Upper lobe of left lung (tissue), 6 donors: ENCODE data around the gene KCNQ2. TPM values are rescaled to one million over a fixed set of nuclear protein-coding genes. Genes with fewer than 3 reads are reported as not detected.

ENCODE experiments used
- ATAC-seq, 2 donors: fragments of 200-7000 bp; cut with Tn5 transposase; one replicate each; pipeline ENCODE4 v1.9.1; 2022; ENCODE audit warnings: mild to moderate bottlenecking in 2 of 2, moderate library complexity in 2 of 2; ENCODE audit not compliant: low FRiP score in 2 of 2
- DNase-seq, 2 donors: peaks; one replicate each; pipeline ENCODE4 v3.0.0-alpha.2; 2019 to 2020
- H3K27ac ChIP-seq, 4 donors: fragments of 200-600 bp; sonication (generic); one replicate each; pipeline ENCODE4 v1.5.1; 2016 to 2019
- H3K27me3 ChIP-seq, 4 donors: fragments of 200-600 bp; sonication (generic); one replicate each; pipeline ENCODE4 v1.5.1; 2017 to 2019
- H3K36me3 ChIP-seq, 4 donors: fragments of 200-600 bp; sonication (generic); one replicate each; pipeline ENCODE4 v1.5.1; 2016 to 2019
- H3K4me1 ChIP-seq, 4 donors: fragments of 200-600 bp; sonication (generic); one replicate each; pipeline ENCODE4 v1.5.1; 2018 to 2019
- H3K4me3 ChIP-seq, 4 donors: fragments of 200-600 bp; sonication (generic); one replicate each; pipeline ENCODE4 v1.5.1; 2017 to 2019; ENCODE audit warnings: mild to moderate bottlenecking in 2 of 4, moderate library complexity in 1 of 4
- H3K9me3 ChIP-seq, 4 donors: fragments of 200-600 bp; sonication (generic); one replicate each; pipeline ENCODE4 v1.5.1; 2018 to 2019
- EP300 ChIP-seq, 4 donors: sonication (generic); formaldehyde crosslinking; IDR thresholded peaks; one replicate each; pipeline ENCODE4 v1.5.1; 2017; ENCODE audit warnings: antibody characterized with exemption in 4 of 4, control low read depth in 2 of 4
- POLR2A ChIP-seq, 4 donors: fragments of 450-650 bp; IDR thresholded peaks; one replicate each; pipeline ENCODE4 v1.5.1; 2016 to 2017; ENCODE audit warnings: antibody characterized with exemption in 4 of 4, mild to moderate bottlenecking in 2 of 4
- POLR2AphosphoS5 ChIP-seq, 2 donors: sonication (generic); formaldehyde crosslinking; IDR thresholded peaks; one replicate each; pipeline ENCODE4 v1.5.1; 2017; ENCODE audit warnings: antibody characterized with exemption in 2 of 2
- WGBS, 2 donors: methylation state at CpG; one replicate each; pipeline ENCODE4 v1.1.5; 2017 to 2018; 5-methylcytosine and 5-hydroxymethylcytosine counted together
- total RNA-seq, 6 donors: library from RNA; depleted of rRNA in 4 of 6; stranded (reverse); fragments of >200 nt in 4 of 6; gene quantifications; one replicate each; pipeline versions ENCODE4 v1.1.0 to v1.2.1, GENCODE V29; 2016 to 2021
- TF ChIP-seq, protein P1 (sequence below), 6 experiments: fragments of 450-650 bp in 4 of 6; fragments of 200-600 bp in 2 of 6; sonication (generic) in 2 of 6; IDR thresholded peaks; one replicate each; pipeline ENCODE4 v1.5.1; 2016 to 2019; ENCODE audit warnings: antibody characterized with exemption in 6 of 6
- donor health status: DM: no; HTN: no; CAD: no; lungs with moderate emphysema.
- donor health status: DM: no; HTN: yes; CAD: no; lungs with severe emphysema.

KCNQ2 gene
- total RNA-seq, 6 donors from 2014 or later, result 0.66 TPM; not detected in 5

DNA sequence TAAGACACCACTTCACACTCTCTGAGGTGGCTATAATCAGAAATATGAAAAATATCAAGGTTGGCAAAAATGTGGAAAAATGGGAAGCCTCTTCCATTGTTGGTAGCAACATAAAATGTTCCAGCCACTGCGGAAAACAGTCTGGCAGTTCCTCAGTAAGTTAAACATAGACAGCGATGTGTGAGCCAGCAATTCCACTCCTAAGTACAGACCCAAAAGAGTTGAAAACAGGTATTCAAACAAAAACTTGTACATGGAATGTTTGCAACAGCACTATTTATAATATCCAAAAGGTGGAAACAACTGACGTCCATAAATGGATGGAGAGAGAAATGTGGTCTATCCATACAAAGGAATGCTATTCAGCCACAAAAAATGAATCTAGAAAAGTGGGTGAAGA is 40.8 kb upstream of the KCNQ2 start:
- Histone ChIP-seq H3K36me3 (no peaks in the 10 kb centered on the region), H3K4me3 (no peak overlapping the region), H3K4me1 (no peaks in the 10 kb centered on the region), H3K27me3 (no peaks in the 10 kb centered on the region), H3K27ac (no peak overlapping the region), H3K9me3 (no peaks in the 10 kb centered on the region)
- TF ChIP-seq, protein P1, sequence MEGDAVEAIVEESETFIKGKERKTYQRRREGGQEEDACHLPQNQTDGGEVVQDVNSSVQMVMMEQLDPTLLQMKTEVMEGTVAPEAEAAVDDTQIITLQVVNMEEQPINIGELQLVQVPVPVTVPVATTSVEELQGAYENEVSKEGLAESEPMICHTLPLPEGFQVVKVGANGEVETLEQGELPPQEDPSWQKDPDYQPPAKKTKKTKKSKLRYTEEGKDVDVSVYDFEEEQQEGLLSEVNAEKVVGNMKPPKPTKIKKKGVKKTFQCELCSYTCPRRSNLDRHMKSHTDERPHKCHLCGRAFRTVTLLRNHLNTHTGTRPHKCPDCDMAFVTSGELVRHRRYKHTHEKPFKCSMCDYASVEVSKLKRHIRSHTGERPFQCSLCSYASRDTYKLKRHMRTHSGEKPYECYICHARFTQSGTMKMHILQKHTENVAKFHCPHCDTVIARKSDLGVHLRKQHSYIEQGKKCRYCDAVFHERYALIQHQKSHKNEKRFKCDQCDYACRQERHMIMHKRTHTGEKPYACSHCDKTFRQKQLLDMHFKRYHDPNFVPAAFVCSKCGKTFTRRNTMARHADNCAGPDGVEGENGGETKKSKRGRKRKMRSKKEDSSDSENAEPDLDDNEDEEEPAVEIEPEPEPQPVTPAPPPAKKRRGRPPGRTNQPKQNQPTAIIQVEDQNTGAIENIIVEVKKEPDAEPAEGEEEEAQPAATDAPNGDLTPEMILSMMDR (IDR thresholded peaks at IDR 0.05), result no peak
- no peak for TF ChIP-seq EP300 (IDR thresholded peaks at IDR 0.05)
- no peak for DNase-seq
- 71 to 91% methylated on average over 3 of the region's 3 CpGs for WGBS, 2 donors
- no peak for ATAC-seq

DNA sequence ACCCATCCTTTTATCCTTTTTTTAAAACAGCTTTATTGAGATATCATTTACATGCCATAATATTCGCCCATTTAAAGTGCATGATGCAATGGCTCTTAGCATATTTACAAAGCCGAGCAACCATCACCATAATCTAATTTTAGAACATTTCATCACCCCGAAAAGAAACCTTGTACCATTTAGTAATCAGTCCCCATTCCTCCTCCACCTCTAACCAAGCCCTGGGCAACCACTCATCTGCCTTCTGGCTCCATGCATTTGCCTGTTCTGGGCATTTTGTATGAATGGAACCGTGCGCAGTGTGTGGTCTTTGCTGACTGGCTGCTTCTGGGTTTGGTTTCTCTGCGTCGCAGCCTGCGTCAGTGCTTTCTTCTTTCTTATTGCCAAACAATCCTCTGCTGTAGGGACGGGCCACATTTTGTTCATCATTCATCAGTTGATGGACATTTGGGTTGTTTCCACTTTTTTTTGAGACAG is 36.7 kb upstream of the KCNQ2 start:
- ATAC-seq, result no peak
- DNase-seq, result no peak
- Histone ChIP-seq H3K27ac (no peak overlapping the region), H3K4me1 (no peaks in the 10 kb centered on the region), H3K27me3 (no peaks in the 10 kb centered on the region), H3K36me3 (no peaks in the 10 kb centered on the region), H3K9me3 (peaks cover 0 to 10% (median 3%) of the 10 kb centered on the region in 4 donors), H3K4me3 (no peak overlapping the region)
- 78 to 81% methylated on average over 9 of the region's 9 CpGs for WGBS, 2 donors
- TF ChIP-seq, protein P1 (IDR thresholded peaks at IDR 0.05), result no peak
- TF ChIP-seq POLR2AphosphoS5 (IDR thresholded peaks at IDR 0.05) (no peak), POLR2A (IDR thresholded peaks at IDR 0.05) (no peak), EP300 (IDR thresholded peaks at IDR 0.05) (no peak)

DNA sequence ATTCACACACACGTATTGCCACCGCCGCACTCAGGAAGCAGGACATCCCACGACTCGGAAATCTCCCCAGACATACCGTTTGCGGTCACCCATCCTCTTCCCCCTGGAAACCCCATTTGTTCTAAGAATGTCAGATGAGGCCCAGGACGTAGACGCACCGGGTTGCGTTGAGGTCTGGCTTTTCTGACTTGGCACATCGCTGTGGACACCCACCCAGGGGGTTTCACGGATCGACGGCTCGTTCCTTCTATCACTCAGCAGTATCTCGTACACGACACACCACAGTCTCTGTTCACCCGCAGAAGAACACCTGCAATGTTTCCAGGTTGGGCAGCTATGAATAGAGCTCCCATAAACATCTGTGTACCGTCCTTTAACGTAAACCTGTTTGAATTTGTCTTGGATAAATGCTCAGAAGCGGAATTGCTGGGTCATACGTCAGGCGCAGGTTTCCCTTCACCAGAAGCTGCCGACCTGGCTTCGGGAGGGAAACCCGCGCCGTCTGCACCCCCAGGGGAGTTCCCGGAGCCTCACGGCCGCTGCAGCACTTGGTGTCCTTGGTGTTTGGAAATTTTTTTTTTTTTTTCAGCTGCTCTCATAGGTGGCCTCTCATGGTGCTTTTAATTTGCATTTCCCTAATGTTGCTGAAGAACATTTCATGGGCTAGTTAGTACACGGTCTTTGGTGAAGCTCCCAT is 35.8 kb upstream of the KCNQ2 start:
- H3K4me1 ChIP-seq, result no peaks in the 10 kb centered on the region
- no peak overlapping the region for H3K27ac ChIP-seq
- no peaks in the 10 kb centered on the region for H3K36me3 ChIP-seq
- TF ChIP-seq POLR2A (IDR thresholded peaks at IDR 0.05), result no peak
- TF ChIP-seq EP300 (IDR thresholded peaks at IDR 0.05), result no peak
- TF ChIP-seq POLR2AphosphoS5 (IDR thresholded peaks at IDR 0.05), result no peak
- TF ChIP-seq, protein P1 (IDR thresholded peaks at IDR 0.05), result no peak
- no peak overlapping the region for H3K4me3 ChIP-seq
- ATAC-seq (no peak), DNase-seq (peak in 1 of 2 donors; percentile 58)
- WGBS, 2 donors, result 88 to 89% methylated on average over 33 of the region's 33 CpGs
- H3K9me3 ChIP-seq, result peaks cover 0 to 10% (median 3%) of the 10 kb centered on the region in 4 donors
- H3K27me3 ChIP-seq, result no peaks in the 10 kb centered on the region

DNA sequence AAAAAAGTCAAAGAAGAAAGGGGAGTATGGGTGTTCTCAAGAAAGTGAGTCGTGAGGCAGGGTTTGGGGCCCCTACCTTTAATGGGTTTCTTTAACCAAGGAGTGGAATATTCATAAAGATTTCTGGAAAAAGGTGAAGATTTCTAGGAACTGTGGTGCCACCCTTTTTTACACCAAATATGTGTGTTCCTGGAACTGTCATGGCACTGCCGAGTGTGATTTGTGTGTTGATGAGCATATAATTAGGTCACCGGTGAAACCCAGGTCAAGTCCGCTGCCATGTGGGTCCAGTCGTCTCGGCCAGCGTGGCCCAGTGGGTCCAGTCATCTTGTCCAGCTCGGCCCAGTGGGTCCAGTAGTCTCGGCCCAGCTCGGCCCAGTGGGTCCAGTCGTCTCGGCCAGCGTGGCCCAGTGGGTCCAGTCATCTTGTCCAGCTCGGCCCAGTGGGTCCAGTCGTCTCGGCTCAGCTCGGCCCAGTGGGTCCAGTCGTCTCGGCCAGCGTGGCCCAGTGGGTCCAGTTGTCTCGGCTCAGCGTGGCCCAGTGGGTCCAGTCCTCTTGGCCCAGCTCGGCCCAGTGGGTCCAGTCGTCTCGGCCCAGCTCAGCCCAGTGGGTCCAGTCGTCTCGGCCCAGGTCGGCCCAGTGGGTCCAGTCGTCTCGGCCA is 34.8 kb upstream of the KCNQ2 start:
- Histone ChIP-seq H3K27ac (no peak overlapping the region), H3K4me1 (no peaks in the 10 kb centered on the region), H3K36me3 (no peaks in the 10 kb centered on the region), H3K9me3 (peaks cover 0 to 10% (median 3%) of the 10 kb centered on the region in 4 donors), H3K4me3 (no peak overlapping the region), H3K27me3 (no peaks in the 10 kb centered on the region)
- peak in 1 of 2 donors; percentile 76 for DNase-seq
- ATAC-seq, result no peak
- WGBS, 2 donors, result 87 to 91% methylated on average over 26 to 28 of the region's 30 CpGs
- TF ChIP-seq POLR2A (IDR thresholded peaks at IDR 0.05), result no peak
- TF ChIP-seq POLR2AphosphoS5 (IDR thresholded peaks at IDR 0.05), result no peak
- TF ChIP-seq EP300 (IDR thresholded peaks at IDR 0.05), result no peak
- TF ChIP-seq, protein P1 (IDR thresholded peaks at IDR 0.05), result no peak
